Measurements from ENCODE around the gene KCNJ16. TPM values are rescaled to one million over a fixed set of nuclear protein-coding genes. Genes with fewer than 3 reads are reported as not detected.

The KCNJ16 gene
- total and polyA plus RNA-seq, 2 donors (not counting 1 experiment from before 2014, with no cell fraction given) = not detected

DNA sequence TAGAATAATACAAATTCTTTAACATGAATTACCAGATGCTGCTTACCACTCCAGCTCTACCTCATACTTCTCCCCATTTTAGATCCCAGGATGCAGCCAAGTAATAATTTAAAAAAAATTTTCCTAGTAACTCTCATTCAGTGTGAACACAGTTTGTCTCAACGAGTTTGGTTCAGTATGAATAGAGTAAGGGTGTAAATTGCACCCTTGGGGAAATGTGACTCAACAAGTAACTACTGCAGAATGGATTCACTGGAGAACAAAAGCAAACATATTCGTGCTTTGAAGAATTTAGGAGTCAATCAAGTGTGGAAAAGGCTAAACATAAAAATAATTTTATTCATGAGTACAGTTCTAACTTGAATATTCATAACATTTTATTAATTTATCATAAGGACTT lies 23.0 kb downstream of the KCNJ16 start:
- Histone ChIP-seq H3K27me3 (ENCODE audit: control insufficient read depth, insufficient read depth, low read length) (no peaks in the 10 kb centered on the region), H3K27ac (ENCODE audit: insufficient read depth, low read length) (no peak overlapping the region), H3K9me3 (ENCODE audit: control insufficient read depth, insufficient read depth, low read depth, low read length) (no peaks in the 10 kb centered on the region), H3K9ac (ENCODE audit: insufficient read depth, low read length) (no peak overlapping the region), H4K20me1 (ENCODE audit: control insufficient read depth, extremely low read depth, insufficient read depth, low read length) (no peaks in the 10 kb centered on the region), H3K4me3 (replicated peaks in 1 of 4; ENCODE audit: control extremely low read depth in 1 of 4, insufficient read depth in 1 of 4, low read depth in 3 of 4, low read length in 4 of 4) (no peak overlapping the region), H3K79me2 (ENCODE audit: control insufficient read depth, insufficient read depth, low read length) (no peaks in the 10 kb centered on the region), H2AFZ (ENCODE audit: low read length) (no peak overlapping the region), H3K36me3 (ENCODE audit: control insufficient read depth, insufficient read depth, low read length) (no peaks in the 10 kb centered on the region), H3K4me2 (ENCODE audit: extremely low read depth, insufficient read depth, low read length) (no peak overlapping the region), H3K4me1 (ENCODE audit: control insufficient read depth, extremely low read depth, insufficient read depth, low read length) (no peaks in the 10 kb centered on the region)
- no peak for DNase-seq (ENCODE audit: low read depth in 2 of 2)
- TF ChIP-seq EZH2 (IDR thresholded peaks at IDR 0.05; ENCODE audit: low read length, missing control alignments) = no peak

DNA sequence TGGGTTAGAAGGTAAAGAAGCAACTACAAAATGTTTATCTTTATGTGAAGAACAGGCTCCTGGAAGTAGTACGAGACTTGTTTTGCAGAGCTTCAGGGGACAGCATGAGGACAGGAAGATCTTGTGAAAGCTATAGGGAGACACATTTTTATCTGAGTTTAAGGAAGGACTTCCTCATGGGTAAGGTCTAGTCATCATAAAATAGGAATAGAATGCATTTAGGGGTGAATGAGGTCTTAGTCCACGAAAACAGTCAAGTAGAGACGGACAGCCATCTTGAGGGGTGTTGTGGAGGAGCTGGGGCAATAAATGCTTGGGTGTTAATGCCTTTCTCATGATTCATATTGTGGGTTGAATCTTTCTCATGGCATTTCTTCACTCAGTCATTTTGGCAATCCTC lies 24.3 kb downstream of the KCNJ16 start:
- H3K4me2 ChIP-seq (ENCODE audit: extremely low read depth, insufficient read depth, low read length) = no peak overlapping the region
- H3K36me3 ChIP-seq (ENCODE audit: control insufficient read depth, insufficient read depth, low read length) = no peaks in the 10 kb centered on the region
- no peaks in the 10 kb centered on the region for H3K4me1 ChIP-seq (ENCODE audit: control insufficient read depth, extremely low read depth, insufficient read depth, low read length)
- no peaks in the 10 kb centered on the region for H3K27me3 ChIP-seq (ENCODE audit: control insufficient read depth, insufficient read depth, low read length)
- no peak for DNase-seq (ENCODE audit: low read depth in 2 of 2)
- no peak overlapping the region for H3K27ac ChIP-seq (ENCODE audit: insufficient read depth, low read length)
- H3K9me3 ChIP-seq (ENCODE audit: control insufficient read depth, insufficient read depth, low read depth, low read length) = no peaks in the 10 kb centered on the region
- no peak overlapping the region for H2AFZ ChIP-seq (ENCODE audit: low read length)
- H3K4me3 ChIP-seq (replicated peaks in 1 of 4; ENCODE audit: control extremely low read depth in 1 of 4, insufficient read depth in 1 of 4, low read depth in 3 of 4, low read length in 4 of 4) = no peak overlapping the region
- no peaks in the 10 kb centered on the region for H4K20me1 ChIP-seq (ENCODE audit: control insufficient read depth, extremely low read depth, insufficient read depth, low read length)
- no peaks in the 10 kb centered on the region for H3K79me2 ChIP-seq (ENCODE audit: control insufficient read depth, insufficient read depth, low read length)
- TF ChIP-seq EZH2 (IDR thresholded peaks at IDR 0.05; ENCODE audit: low read length, missing control alignments) = no peak
- TF ChIP-seq, protein P1, sequence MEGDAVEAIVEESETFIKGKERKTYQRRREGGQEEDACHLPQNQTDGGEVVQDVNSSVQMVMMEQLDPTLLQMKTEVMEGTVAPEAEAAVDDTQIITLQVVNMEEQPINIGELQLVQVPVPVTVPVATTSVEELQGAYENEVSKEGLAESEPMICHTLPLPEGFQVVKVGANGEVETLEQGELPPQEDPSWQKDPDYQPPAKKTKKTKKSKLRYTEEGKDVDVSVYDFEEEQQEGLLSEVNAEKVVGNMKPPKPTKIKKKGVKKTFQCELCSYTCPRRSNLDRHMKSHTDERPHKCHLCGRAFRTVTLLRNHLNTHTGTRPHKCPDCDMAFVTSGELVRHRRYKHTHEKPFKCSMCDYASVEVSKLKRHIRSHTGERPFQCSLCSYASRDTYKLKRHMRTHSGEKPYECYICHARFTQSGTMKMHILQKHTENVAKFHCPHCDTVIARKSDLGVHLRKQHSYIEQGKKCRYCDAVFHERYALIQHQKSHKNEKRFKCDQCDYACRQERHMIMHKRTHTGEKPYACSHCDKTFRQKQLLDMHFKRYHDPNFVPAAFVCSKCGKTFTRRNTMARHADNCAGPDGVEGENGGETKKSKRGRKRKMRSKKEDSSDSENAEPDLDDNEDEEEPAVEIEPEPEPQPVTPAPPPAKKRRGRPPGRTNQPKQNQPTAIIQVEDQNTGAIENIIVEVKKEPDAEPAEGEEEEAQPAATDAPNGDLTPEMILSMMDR (conservative IDR thresholded peaks at IDR 0.05 in 1 of 2, IDR thresholded peaks at IDR 0.05 in 1 of 2; ENCODE audit: low read depth in 1 of 2, low read length in 2 of 2) = no peak
- no peak overlapping the region for H3K9ac ChIP-seq (ENCODE audit: insufficient read depth, low read length)

DNA sequence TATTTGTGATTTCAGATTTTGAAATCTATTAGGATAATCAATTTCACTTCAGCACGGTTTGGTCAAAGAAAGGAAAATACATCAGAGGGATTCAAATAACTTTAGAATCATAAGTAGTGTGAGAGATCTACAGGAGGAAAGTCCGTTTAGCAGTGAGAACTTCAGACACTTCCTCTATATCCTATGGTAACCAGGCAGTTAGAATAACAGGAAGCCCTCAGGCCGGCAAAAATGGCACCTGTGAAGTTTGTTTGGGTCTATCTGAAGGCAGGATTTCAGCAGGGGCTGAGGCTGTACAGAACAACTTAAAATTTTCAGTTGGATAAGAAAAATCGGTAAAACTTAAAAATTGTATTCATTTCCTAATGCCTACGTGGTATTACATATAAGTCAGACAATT lies 24.9 kb downstream of the KCNJ16 start:
- Histone ChIP-seq H2AFZ (ENCODE audit: low read length) (no peak overlapping the region), H3K4me1 (ENCODE audit: control insufficient read depth, extremely low read depth, insufficient read depth, low read length) (no peaks in the 10 kb centered on the region), H3K27ac (ENCODE audit: insufficient read depth, low read length) (no peak overlapping the region), H3K4me3 (replicated peaks in 1 of 4; ENCODE audit: control extremely low read depth in 1 of 4, insufficient read depth in 1 of 4, low read depth in 3 of 4, low read length in 4 of 4) (no peak overlapping the region), H3K27me3 (ENCODE audit: control insufficient read depth, insufficient read depth, low read length) (no peaks in the 10 kb centered on the region), H3K4me2 (ENCODE audit: extremely low read depth, insufficient read depth, low read length) (no peak overlapping the region), H4K20me1 (ENCODE audit: control insufficient read depth, extremely low read depth, insufficient read depth, low read length) (no peaks in the 10 kb centered on the region), H3K79me2 (ENCODE audit: control insufficient read depth, insufficient read depth, low read length) (no peaks in the 10 kb centered on the region), H3K9me3 (ENCODE audit: control insufficient read depth, insufficient read depth, low read depth, low read length) (no peaks in the 10 kb centered on the region), H3K36me3 (ENCODE audit: control insufficient read depth, insufficient read depth, low read length) (no peaks in the 10 kb centered on the region), H3K9ac (ENCODE audit: insufficient read depth, low read length) (no peak overlapping the region)
- DNase-seq (ENCODE audit: low read depth in 2 of 2) = no peak
- TF ChIP-seq, protein P1 (conservative IDR thresholded peaks at IDR 0.05 in 1 of 2, IDR thresholded peaks at IDR 0.05 in 1 of 2; ENCODE audit: low read depth in 1 of 2, low read length in 2 of 2) = no peak
- no peak for TF ChIP-seq EZH2 (IDR thresholded peaks at IDR 0.05; ENCODE audit: low read length, missing control alignments)
